CD14-positive monocyte (primary cell): ENCODE measurements around the gene IRF2BPL. TPM values are rescaled to one million over a fixed set of nuclear protein-coding genes. Genes with fewer than 3 reads are reported as not detected.

Source experiments
- DNase-seq, 3 donors: peaks; one replicate each; pipeline ENCODE4 v3.0.0-alpha.2; 2011 to 2022
- H2AFZ ChIP-seq: 2 replicates; pipeline ENCODE4 v1.6.0; 2012; ENCODE audit warnings: mild to moderate bottlenecking, low read depth, low read length, inconsistent platforms; ENCODE audit not compliant: insufficient read depth, poor library complexity, severe bottlenecking
- H3K27ac ChIP-seq, 2 donors: 1 replicate in 1 of 2; 2 replicates in 1 of 2; pipeline ENCODE4 v1.5.1; 2012 to 2013; ENCODE audit warnings: low read length in 2 of 2, control low read depth in 1 of 2, inconsistent platforms in 1 of 2, low read depth in 1 of 2, mild to moderate bottlenecking in 1 of 2
- H3K27me3 ChIP-seq, 2 donors: one replicate each; pipeline versions ENCODE4 v1.6.0 to v1.6.1; 2011 to 2013; ENCODE audit warnings: low read length in 2 of 2; ENCODE audit not compliant: control insufficient read depth in 2 of 2, insufficient read depth in 2 of 2
- H3K36me3 ChIP-seq, 2 donors: replicated peaks in 1 of 2; 1 replicate in 1 of 2; 2 replicates in 1 of 2; pipeline versions ENCODE4 v1.5.1 to v1.6.1; 2012 to 2013; ENCODE audit warnings: low read length in 2 of 2, control low read depth in 1 of 2, inconsistent platforms in 1 of 2, mild to moderate bottlenecking in 1 of 2; ENCODE audit not compliant: insufficient read depth in 2 of 2, control insufficient read depth in 1 of 2
- H3K4me1 ChIP-seq, 2 donors: 1 replicate in 1 of 2; 2 replicates in 1 of 2; pipeline versions ENCODE4 v1.5.1 to v1.6.1; 2012 to 2013; ENCODE audit warnings: low read length in 2 of 2, control low read depth in 1 of 2, inconsistent platforms in 1 of 2, mild to moderate bottlenecking in 1 of 2, moderate library complexity in 1 of 2; ENCODE audit not compliant: insufficient read depth in 2 of 2, control insufficient read depth in 1 of 2
- H3K4me2 ChIP-seq: replicated peaks from 2 replicates; pipeline ENCODE3; 2012; ENCODE audit warnings: low read length, moderate library complexity, mild to moderate bottlenecking; ENCODE audit not compliant: poor library complexity, severe bottlenecking; ENCODE audit errors: extremely low read depth
- H3K4me3 ChIP-seq, 3 experiments: fragments of 200-600 bp in 1 of 3; sonication (generic) in 1 of 3; replicated peaks in 1 of 3; 1 replicate in 2 of 3; 2 replicates in 1 of 3; pipeline ENCODE4 v1.5.1; 2011 to 2013; ENCODE audit warnings: low read length in 3 of 3, mild to moderate bottlenecking in 3 of 3, control low read depth in 2 of 3, low read depth in 2 of 3, inconsistent platforms in 1 of 3, moderate library complexity in 1 of 3
- H3K79me2 ChIP-seq: 2 replicates; pipeline ENCODE4 v1.6.0; 2012; ENCODE audit warnings: mild to moderate bottlenecking, control low read depth, inconsistent platforms, low read length, moderate library complexity; ENCODE audit not compliant: insufficient read depth
- H3K9ac ChIP-seq: 2 replicates; pipeline ENCODE4 v1.6.0; 2017; ENCODE audit warnings: low read length, mild to moderate bottlenecking; ENCODE audit not compliant: insufficient read depth, poor library complexity, severe bottlenecking
- H3K9me3 ChIP-seq, 2 donors: replicated peaks in 1 of 2; 1 replicate in 1 of 2; 2 replicates in 1 of 2; pipeline versions ENCODE4 v1.5.1 to v1.6.1; 2012 to 2013; ENCODE audit warnings: low read length in 2 of 2, control low read depth in 1 of 2; ENCODE audit not compliant: control insufficient read depth in 1 of 2, insufficient read depth in 1 of 2
- H4K20me1 ChIP-seq: 2 replicates; pipeline ENCODE4 v1.6.0; 2012; ENCODE audit warnings: mild to moderate bottlenecking, low read length, control low read depth, moderate library complexity; ENCODE audit not compliant: insufficient read depth
- H3K27ac Mint-ChIP-seq, 7 donors: one replicate each; pipeline ENCODE4 v1.8.0; 2020; ENCODE audit warnings: mild to moderate bottlenecking in 7 of 7, mixed read lengths in 7 of 7, moderate library complexity in 6 of 7, inconsistent platforms in 2 of 7
- H3K27me3 Mint-ChIP-seq, 3 donors: one replicate each; pipeline ENCODE4 v1.8.0; 2021 to 2022; ENCODE audit warnings: low read depth in 3 of 3, mild to moderate bottlenecking in 3 of 3, mixed read lengths in 3 of 3, moderate library complexity in 3 of 3, inconsistent platforms in 1 of 3
- H3K36me3 Mint-ChIP-seq, 2 donors: one replicate each; pipeline ENCODE4 v1.8.0; 2020; ENCODE audit warnings: mixed read lengths in 2 of 2, inconsistent platforms in 1 of 2, mild to moderate bottlenecking in 1 of 2
- H3K4me1 Mint-ChIP-seq: one replicate; pipeline ENCODE4 v1.8.0; 2020; ENCODE audit warnings: mild to moderate bottlenecking, mixed read lengths
- H3K4me3 Mint-ChIP-seq, 2 donors: one replicate each; pipeline ENCODE4 v1.8.0; 2020; ENCODE audit warnings: mild to moderate bottlenecking in 2 of 2, mixed read lengths in 2 of 2, moderate library complexity in 1 of 2
- H3K9me3 Mint-ChIP-seq, 7 donors: one replicate each; pipeline ENCODE4 v1.8.0; 2020 to 2022; ENCODE audit warnings: mixed read lengths in 7 of 7, mild to moderate bottlenecking in 6 of 7, moderate library complexity in 6 of 7, inconsistent platforms in 2 of 7
- CTCF ChIP-seq: fragments of 200-600 bp; IDR thresholded peaks from one replicate; pipeline ENCODE4 v1.8.0; 2022; ENCODE audit warnings: antibody characterized with exemption, mild to moderate bottlenecking
- WGBS: methylation state at CpG from one replicate; pipeline ENCODE4 v1.1.5; 2013; ENCODE audit warnings: missing lambda C conversion rate; ENCODE audit not compliant: insufficient coverage; 5-methylcytosine and 5-hydroxymethylcytosine counted together
- intact Hi-C, 2 donors: fragments of 100-400 bp; cut with micrococcal nuclease; formaldehyde crosslinking; loops; one replicate each; pipeline versions ENCODE4 v1.15.0 to v1.15.1; 2023
- polyA plus RNA-seq, 3 donors: library from polyadenylated mRNA; depleted of rRNA in 1 of 3; unstranded in 2 of 3; stranded (reverse) in 1 of 3; fragments of 300-500 nt in 2 of 3; fragments of >200 nt in 1 of 3; fragmentation: Illumina TruSeq in 2 of 3; gene quantifications; 1 replicate in 2 of 3; 2 replicates in 1 of 3; pipeline ENCODE4 v1.2.3, GENCODE V29; 2012 to 2021

Gene IRF2BPL
- polyA plus RNA-seq, 3 donors, result 1.4 to 17.9 (median 1.9) TPM

GRCh38 chr14:76976240-76977005, 52.1 kb downstream of the IRF2BPL start:
- 67% methylated on average over 4 of the region's 7 CpGs for WGBS
- no peaks in the 10 kb centered on the region for H3K36me3 Mint-ChIP-seq
- H3K4me3 Mint-ChIP-seq, result no peak overlapping the region

GRCh38 chr14:76975812-76976211, 52.7 kb downstream of the IRF2BPL start:
- Histone ChIP-seq H3K9ac (no peak overlapping the region), H3K79me2 (no peaks in the 10 kb centered on the region), H3K9me3 (no peaks in the 10 kb centered on the region), H3K4me1 (peaks cover 17 to 20% of the 10 kb centered on the region in 2 donors), H3K27me3 (no peaks in the 10 kb centered on the region), H3K27ac (no peak overlapping the region), H2AFZ (no peak overlapping the region), H4K20me1 (no peaks in the 10 kb centered on the region), H3K36me3 (no peaks in the 10 kb centered on the region), H3K4me2 (no peak overlapping the region), H3K4me3 (no peak overlapping the region)
- Mint-ChIP-seq H3K9me3 (no peaks in the 10 kb centered on the region), H3K36me3 (no peaks in the 10 kb centered on the region), H3K4me3 (no peak overlapping the region), H3K27me3 (peaks cover 0 to 5% (median 4%) of the 10 kb centered on the region in 3 donors), H3K27ac (peak overlapping the region in 2 of 7 donors; percentile 11 to 94), H3K4me1 (peaks cover 19% of the 10 kb centered on the region)
- intact Hi-C loops, result loop anchor here in 1 of 2 donors (5.0 kb wide), 1 partner anchor 66 kb away; no protein-coding TSS in a partner anchor
- WGBS, result 95% methylated on average over 4 of the region's 4 CpGs
- no peak for TF ChIP-seq CTCF
- DNase-seq, result no peak

More at GRCh38 chr14:76976240-76977005, 52.1 kb downstream of the IRF2BPL start:
- Mint-ChIP-seq H3K27me3 (peaks cover 0 to 5% (median 4%) of the 10 kb centered on the region in 3 donors), H3K4me1 (peaks cover 19% of the 10 kb centered on the region), H3K27ac (peak overlapping the region in 5 of 7 donors; percentile 22 to 96 (median 94)), H3K9me3 (peaks cover 0 to 2% (median 0%) of the 10 kb centered on the region in 7 donors)
- intact Hi-C loops, result loop anchor here in 1 of 2 donors (5.0 kb wide), 1 partner anchor 66 kb away; no protein-coding TSS in a partner anchor
- no peak for DNase-seq
- no peak for TF ChIP-seq CTCF
- peak overlapping the region in 1 of 2 donors; percentile 91 for H3K27ac ChIP-seq
- H3K79me2 ChIP-seq, result no peaks in the 10 kb centered on the region
- H4K20me1 ChIP-seq, result no peaks in the 10 kb centered on the region
- H3K9ac ChIP-seq, result no peak overlapping the region
- no peak overlapping the region for H3K4me3 ChIP-seq
- peaks cover 17 to 20% of the 10 kb centered on the region in 2 donors for H3K4me1 ChIP-seq
- no peaks in the 10 kb centered on the region for H3K9me3 ChIP-seq
- no peak overlapping the region for H3K4me2 ChIP-seq
- no peaks in the 10 kb centered on the region for H3K27me3 ChIP-seq
- H3K36me3 ChIP-seq, result no peaks in the 10 kb centered on the region
- no peak overlapping the region for H2AFZ ChIP-seq
